GM18870 (cell line): ENCODE data around the gene IMPDH1.
A peak's percentile ranks its signal among the peaks of the same experiment; 100 is the strongest.

Experiments used
- ATAC-seq: cut with Tn5 transposase; IDR thresholded peaks from one replicate; pipeline ENCODE4 v1.9.1; 2021; ENCODE audit warnings: moderate library complexity; ENCODE audit not compliant: unreplicated experiment

Gene IMPDH1

DNA sequence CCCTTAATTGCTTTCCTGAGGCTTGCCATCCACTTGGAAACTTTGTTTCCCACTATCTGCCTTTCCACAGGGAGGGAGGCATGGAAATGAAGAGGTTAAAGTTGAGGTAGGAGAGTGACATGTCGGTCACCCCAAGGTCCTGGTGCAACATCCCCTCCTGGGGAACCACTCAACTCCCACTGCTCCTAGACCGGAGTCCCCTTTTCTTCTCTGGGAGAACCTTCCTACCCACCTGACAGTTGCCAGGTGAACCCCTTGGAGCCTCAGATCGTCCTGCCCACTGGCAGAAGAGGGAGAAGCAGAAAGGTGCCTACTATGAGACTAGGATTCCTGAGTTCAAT is 21.7 kb downstream of the IMPDH1 start:
- no peak for ATAC-seq

- peak; percentile 48 for ATAC-seq
These were observed 22.3 kb downstream of the IMPDH1 start for GRCh38 chr7:128387216-128388144.

DNA sequence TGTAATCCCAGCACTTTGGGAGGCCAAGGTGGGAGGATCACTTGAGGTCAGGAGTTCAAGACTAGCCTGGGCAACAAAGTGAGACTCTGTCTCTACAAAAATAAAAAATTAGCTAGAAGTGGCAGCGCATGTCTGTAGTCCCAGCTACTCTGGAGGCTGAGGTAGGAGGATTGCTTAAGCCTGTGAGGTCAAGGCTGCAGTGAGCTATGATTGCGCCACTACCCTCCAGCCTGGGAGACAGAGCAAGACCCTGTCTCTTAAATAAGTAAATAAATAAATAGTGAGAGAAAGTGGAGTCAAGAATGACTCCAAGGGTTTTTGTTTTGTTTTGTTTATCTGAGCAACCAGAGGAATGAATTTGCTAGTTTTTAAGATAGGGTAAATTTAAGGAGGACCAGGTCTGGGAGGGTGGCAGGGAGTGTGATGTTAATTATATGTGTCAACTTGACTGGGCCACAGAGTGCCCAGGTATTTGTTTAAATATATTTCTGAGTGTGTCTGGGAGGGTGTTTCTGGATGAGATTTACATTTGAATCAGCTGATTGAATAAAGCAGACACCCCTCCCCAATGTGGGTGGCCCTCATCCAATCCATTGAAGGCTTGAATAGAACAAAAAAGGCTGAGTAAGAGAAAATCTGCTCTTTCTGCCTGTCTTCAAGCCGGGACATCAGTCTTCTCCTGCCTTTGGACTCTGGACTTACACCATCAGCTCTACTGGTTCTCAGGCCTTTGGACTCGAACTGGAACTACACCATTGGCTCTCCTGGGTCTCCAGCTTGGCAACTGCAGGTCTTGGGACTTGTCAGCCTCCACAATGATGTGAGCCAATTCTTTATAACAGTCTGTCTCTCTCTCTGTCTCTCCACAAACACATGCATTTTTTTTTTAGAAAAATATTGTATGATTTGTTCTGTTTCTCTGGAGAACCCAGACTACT is 23.5 kb downstream of the IMPDH1 start:
- ATAC-seq = no peak

DNA sequence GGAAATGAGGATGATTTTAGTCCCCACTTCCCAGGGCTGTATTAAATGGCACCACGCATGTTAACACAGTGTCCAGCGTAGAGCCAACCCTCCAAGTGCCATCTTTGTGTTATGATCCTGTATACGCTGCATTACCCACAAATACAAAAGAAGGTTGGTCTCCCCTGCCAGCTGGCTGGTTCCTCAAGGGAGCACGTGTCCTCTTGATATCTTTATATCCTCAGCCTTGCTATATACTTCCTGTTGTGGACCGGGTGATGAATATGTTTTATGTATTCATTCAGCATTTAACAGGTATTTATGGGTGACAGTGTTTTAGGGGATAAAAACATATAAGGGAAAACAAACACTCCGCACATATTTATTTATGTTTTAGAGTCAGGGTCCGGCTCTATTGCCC is 25.1 kb downstream of the IMPDH1 start:
- ATAC-seq = no peak

DNA sequence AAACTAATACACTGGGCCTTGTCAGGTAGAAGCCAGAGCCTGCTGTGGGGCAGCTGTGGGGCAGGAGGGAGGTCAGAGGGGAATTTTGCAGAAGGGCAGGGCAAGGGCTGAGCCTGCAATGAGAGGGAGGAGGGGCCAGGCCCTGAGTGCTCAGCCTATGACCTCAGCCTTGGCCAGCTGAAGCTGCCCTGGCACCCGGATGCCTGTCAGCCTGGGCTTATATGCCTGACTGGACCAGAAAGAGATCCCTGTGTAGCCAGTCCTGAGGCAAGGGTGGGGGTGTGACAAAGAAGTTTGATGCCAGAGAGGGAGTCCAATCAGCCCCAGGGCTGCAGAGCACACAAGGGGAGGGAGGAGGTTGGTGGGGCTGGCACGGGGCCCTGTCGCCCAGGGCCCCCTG is 26.0 kb downstream of the IMPDH1 start:
- no peak for ATAC-seq

DNA sequence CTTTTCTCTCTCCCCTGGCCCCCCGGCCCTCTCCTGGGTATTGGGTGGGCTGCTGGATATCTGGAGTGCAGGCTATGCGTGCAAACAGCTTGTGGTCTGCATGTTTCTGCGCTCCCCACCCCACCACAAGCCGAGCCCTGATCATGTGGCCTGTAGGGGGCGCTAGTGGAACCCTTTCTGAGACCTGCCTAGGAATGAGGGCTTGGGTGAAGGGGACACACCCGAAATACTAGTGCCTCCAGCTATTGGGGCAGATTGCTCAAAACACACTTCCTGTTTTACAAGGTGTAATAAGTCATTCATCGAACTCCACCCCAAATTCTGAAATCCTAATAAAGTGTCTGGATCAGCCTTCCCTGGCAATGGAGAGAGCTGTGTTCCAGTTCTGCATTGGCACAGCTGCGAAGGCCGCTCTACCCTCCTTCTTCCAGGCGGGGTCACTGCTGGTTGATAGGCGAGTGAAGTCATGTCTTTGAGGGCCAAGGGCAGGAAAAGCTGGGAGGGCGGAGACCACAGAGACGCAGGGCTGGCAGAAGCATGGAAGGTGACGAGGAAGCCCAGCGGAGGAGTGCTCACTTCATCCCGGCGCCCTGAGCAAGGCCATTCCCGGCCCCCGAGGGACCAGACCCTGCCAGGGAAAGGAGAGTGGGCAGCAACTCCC is 28.5 kb downstream of the IMPDH1 start:
- no peak for ATAC-seq

DNA sequence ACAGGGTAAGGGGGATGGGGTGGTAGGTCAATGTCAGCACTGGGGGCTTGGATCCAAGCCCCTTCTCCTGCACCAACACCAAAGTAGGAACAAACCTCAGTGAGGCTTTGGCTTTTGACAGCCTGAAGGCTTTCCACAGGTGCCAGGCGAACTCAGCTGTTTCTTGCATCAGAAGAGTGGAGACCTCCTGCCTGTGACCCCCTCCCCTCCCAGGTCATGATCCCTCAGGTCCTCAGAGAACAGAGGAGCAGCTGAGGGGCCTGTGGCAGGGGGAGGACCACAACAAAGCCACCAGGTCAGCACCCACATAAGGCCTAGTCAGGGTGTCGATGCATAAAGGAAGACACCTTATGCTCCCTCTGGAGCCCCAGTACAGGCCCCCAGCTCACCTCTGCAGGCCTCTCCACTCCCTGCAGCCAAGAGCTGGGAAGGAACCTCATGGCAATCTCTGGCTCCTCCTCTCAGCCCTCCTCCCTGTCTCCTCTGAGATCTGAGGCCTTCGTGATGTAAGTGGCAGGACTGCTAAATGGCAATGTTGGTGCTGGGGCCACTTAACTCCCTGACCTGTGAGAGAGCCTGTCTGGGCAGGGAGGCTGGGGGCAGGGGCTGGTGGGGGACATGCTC is 29.2 kb downstream of the IMPDH1 start:
- no peak for ATAC-seq

- ATAC-seq = no peak
These were observed 29.8 kb downstream of the IMPDH1 start for GRCh38 chr7:128379900-128380479.

DNA sequence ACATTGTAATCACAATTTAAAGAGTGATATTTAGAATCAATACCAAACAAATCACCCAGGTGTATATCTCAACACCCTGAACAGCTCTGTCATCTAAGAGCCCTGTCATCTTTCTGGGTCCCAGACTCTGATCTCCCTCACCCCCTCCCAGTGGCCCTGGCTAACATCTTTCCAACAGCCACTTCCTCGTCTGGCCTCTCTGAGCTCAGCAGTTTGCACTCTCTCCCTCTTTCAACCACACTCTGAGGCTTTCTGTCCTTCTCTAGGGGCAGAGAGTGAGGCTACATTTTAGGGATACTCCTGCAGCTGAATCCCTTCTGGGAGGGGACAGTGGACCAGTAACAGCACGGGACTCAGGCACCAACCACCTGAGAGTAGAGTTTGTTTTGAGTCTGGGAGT is 31.1 kb downstream of the IMPDH1 start:
- no peak for ATAC-seq

GRCh38 chr7:128376077-128376476 is 33.7 kb downstream of the IMPDH1 start:
- ATAC-seq = no peak

GRCh38 chr7:128374041-128374440 is 35.7 kb downstream of the IMPDH1 start:
- no peak for ATAC-seq

- ATAC-seq = no peak
These were observed 36.2 kb downstream of the IMPDH1 start for GRCh38 chr7:128373606-128374005.

- no peak for ATAC-seq
These were observed 39.3 kb downstream of the IMPDH1 start for GRCh38 chr7:128370491-128370890.

DNA sequence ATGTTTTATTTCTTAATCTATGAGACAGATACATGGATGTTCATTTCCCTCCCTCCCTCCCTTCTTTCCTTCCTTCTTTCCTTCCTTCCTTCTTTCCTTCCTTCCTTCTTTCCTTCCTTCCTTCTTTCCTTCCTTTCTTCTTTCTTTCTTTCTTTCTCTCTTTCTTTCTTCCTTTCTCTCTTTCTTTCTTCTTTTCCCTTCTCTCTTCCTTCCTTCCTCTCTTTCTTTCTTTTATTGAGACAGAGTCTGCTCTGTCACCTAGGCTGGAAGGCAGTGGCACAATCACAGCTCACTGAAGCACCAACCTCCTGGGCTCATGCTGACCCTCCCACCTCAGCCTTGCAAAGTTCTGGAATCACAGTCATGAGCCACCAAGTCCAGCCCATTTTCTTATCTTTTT is 42.8 kb downstream of the IMPDH1 start:
- no peak for ATAC-seq

GRCh38 chr7:128366300-128366699 is 43.5 kb downstream of the IMPDH1 start:
- no peak for ATAC-seq

GRCh38 chr7:128365432-128365831 is 44.4 kb downstream of the IMPDH1 start:
- no peak for ATAC-seq

GRCh38 chr7:128364166-128364870 is 45.5 kb downstream of the IMPDH1 start:
- no peak for ATAC-seq

DNA sequence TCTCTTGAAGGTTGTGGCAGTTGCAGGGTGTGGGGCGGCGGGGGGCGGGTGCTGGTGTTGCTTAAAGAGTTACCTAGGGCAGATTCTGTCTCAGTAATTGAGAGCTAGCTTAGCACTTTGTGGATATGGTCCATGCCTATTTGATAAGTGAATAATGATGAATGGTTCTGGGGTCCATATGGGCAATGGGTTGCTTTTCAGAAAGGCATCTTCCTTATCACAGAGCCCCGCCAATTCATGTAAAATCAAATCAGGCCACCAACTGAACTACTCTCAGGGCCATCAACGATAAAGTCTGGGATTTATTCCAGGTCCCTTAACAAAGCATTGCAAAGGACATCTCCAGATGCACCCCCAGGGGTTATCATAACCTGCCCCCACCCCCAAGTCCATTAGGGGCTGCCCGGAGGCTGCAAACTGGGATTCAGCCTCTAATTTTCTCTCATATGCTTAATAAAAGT is 46.5 kb downstream of the IMPDH1 start:
- no peak for ATAC-seq

DNA sequence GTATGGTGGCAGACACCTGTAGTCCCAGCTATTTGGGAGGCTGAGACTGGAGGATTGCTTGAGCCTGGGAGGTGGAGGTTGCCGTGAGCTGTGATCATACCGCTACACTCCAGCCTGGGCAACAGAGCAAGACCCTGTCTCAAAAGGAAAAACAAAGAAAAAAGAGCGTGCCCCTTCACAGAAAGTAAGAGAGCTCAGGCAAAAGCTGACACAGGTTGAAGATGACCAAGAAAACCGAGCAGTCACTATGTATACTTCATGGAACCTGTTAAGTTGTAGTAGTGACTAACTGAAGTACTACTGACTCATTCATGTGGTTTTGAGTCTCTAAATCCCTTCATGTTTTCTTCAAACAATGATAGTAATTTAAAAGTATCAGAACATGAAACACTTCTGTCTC is 47.1 kb downstream of the IMPDH1 start:
- no peak for ATAC-seq
